PC-3 (cell line): ENCODE results near the gene PIGL.

Experiments used
- CTCF ChIP-seq: fragments of 300-600 bp; sonication (generic); conservative IDR thresholded peaks from 2 replicates; pipeline ENCODE4 v1.5.1; 2017; ENCODE audit warnings: antibody characterized with exemption, low read depth, mild to moderate bottlenecking, low read length
- EZH2phosphoT487 ChIP-seq: fragments of 300-600 bp; sonication (generic); IDR thresholded peaks from 2 replicates; pipeline ENCODE4 v1.6.1; 2018; ENCODE audit warnings: mild to moderate bottlenecking, antibody characterized with exemption, low read length, borderline replicate concordance

GRCh38 chr17:16294560-16294959, 77.5 kb downstream of the PIGL start:
- TF ChIP-seq CTCF (0 out of 2 replicates have a peak, but pooled peaks have one; percentile 25), EZH2phosphoT487 (no peak)
